NB4 (cell line): Measurements from ENCODE around the gene TSKS.

ENCODE experiments used
- DNase-seq: peaks from one replicate; pipeline ENCODE4 v3.0.0; 2010; ENCODE audit warnings: low read depth
- H3K4me3 ChIP-seq: one replicate; pipeline ENCODE4 v1.5.1; 2011; ENCODE audit warnings: mild to moderate bottlenecking, low read depth, low read length, moderate library complexity
- CTCF ChIP-seq: IDR thresholded peaks from one replicate; pipeline ENCODE4 v1.5.1; 2012; ENCODE audit warnings: low read depth, low read length
- MAX ChIP-seq: IDR thresholded peaks from 2 replicates; pipeline ENCODE4 v1.6.1; 2011; ENCODE audit warnings: low read depth, low read length
- MYC ChIP-seq: IDR thresholded peaks from 2 replicates; pipeline ENCODE4 v1.6.1; 2011; ENCODE audit warnings: low read depth, low read length
- POLR2A ChIP-seq: IDR thresholded peaks from 2 replicates; pipeline ENCODE4 v1.6.1; 2011; ENCODE audit warnings: mild to moderate bottlenecking; ENCODE audit not compliant: insufficient read length; ENCODE audit errors: extremely low read depth

Gene TSKS

GRCh38 chr19:49802836-49803528 is 39.9 kb upstream of the TSKS start:
- no peak for DNase-seq
- no peak overlapping the region for H3K4me3 ChIP-seq
- TF ChIP-seq POLR2A (no peak), CTCF (no peak), MAX (no peak), MYC (no peak)

GRCh38 chr19:49801966-49802661 is 39.0 kb upstream of the TSKS start:
- DNase-seq, result no peak
- H3K4me3 ChIP-seq, result no peak overlapping the region
- TF ChIP-seq MAX (no peak), POLR2A (no peak), CTCF (no peak), MYC (no peak)

DNA sequence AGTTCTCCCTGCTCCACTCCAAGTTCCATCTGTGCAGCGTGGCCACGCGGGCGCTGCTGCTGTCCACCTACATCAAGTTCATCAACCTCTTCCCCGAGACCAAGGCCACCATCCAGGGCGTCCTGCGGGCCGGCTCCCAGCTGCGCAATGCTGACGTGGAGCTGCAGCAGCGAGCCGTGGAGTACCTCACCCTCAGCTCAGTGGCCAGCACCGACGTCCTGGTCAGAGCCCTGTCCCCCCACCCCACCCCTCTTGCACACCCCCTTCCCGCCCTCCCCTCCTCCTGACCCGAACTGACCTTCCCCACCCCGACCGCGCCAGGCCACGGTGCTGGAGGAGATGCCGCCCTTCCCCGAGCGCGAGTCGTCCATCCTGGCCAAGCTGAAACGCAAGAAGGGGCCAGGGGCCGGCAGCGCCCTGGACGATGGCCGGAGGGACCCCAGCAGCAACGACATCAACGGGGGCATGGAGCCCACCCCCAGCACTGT is 38.3 kb upstream of the TSKS start:
- no peak for TF ChIP-seq MAX
- no peak for TF ChIP-seq CTCF
- no peak for TF ChIP-seq MYC
- TF ChIP-seq POLR2A, result no peak
- no peak for DNase-seq
- H3K4me3 ChIP-seq, result no peak overlapping the region

DNA sequence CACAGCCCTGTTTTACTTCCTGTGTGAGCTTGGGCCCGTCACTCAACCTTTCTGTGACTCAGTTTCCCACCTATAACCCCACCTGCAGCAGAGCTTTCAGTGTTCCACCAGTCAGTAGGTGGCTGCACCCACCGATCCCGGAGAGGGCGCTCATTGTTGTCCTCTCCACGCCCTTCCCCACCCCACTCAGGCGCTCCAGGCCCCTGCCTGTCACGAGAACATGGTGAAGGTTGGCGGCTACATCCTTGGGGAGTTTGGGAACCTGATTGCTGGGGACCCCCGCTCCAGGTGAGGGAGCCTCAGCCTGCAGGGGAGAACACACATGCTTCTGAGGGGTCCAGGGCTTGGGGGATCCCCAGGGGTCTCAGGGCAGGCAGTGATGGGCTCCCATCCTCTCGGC is 37.7 kb upstream of the TSKS start:
- H3K4me3 ChIP-seq, result no peak overlapping the region
- DNase-seq, result no peak
- TF ChIP-seq CTCF, result no peak
- TF ChIP-seq MYC, result no peak
- TF ChIP-seq POLR2A, result no peak
- no peak for TF ChIP-seq MAX

DNA sequence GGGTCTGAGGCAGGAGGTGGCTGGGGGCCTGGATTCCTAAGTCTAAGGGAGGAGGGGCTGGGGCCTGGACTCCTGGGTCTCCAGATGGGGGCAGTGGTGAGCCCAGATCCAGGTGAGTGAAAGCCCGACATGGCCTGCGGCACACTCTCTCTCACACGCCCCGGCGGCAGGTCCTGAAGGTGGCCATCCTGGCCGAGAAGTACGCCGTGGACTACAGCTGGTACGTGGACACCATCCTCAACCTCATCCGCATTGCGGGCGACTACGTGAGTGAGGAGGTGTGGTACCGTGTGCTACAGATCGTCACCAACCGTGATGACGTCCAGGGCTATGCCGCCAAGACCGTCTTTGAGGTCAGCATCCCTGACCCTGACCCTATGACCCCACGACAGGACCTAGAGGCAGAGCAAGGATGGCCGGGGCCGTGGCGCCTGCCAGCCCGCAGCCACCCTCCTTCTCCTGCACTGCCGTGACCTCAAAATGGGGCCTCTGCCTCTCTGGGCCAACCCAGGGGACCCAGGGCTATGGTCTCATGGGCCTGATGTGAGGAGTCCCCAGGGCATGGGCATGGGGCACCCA is 36.8 kb upstream of the TSKS start:
- TF ChIP-seq CTCF, result peak; percentile 38
- TF ChIP-seq MAX, result no peak
- H3K4me3 ChIP-seq, result no peak overlapping the region
- peak; percentile 30 for DNase-seq
